Glomerular endothelial cell (primary cell): ENCODE data around the gene PARD3. TPM values are rescaled to one million over a fixed set of nuclear protein-coding genes. Genes with fewer than 3 reads are reported as not detected.

Experiments
- DNase-seq: peaks from one replicate; pipeline ENCODE4 v3.0.0-alpha.2; 2011; ENCODE audit warnings: low read depth, low spot score; ENCODE audit errors: extremely low read depth
- total RNA-seq: library from RNA; depleted of rRNA; stranded (reverse); fragments of >200 nt; gene quantifications from 2 replicates; pipeline ENCODE4 v1.2.3, GENCODE V29; 2015

PARD3 gene
- total RNA-seq, 1 donor from 2014 or later, result 23.0 TPM

- no peak for DNase-seq
Measured at GRCh38 chr10:34698979-34699378, 116.1 kb downstream of the PARD3 start.

GRCh38 chr10:34698248-34698831 is 116.8 kb downstream of the PARD3 start:
- no peak for DNase-seq

- no peak for DNase-seq
Measured at GRCh38 chr10:34697351-34698247, 117.5 kb downstream of the PARD3 start.

GRCh38 chr10:34696423-34696822 is 118.7 kb downstream of the PARD3 start:
- no peak for DNase-seq

- no peak for DNase-seq
Measured at GRCh38 chr10:34690383-34691049, 124.6 kb downstream of the PARD3 start.

- no peak for DNase-seq
Measured at GRCh38 chr10:34689053-34689452, 126.0 kb downstream of the PARD3 start.

- no peak for DNase-seq
Measured at GRCh38 chr10:34687434-34688210, 127.5 kb downstream of the PARD3 start.

- no peak for DNase-seq
Measured at GRCh38 chr10:34682580-34682979, 132.5 kb downstream of the PARD3 start.

- DNase-seq, result no peak
Measured at GRCh38 chr10:34681933-34682332, 133.2 kb downstream of the PARD3 start.

GRCh38 chr10:34679177-34679576 is 135.9 kb downstream of the PARD3 start:
- no peak for DNase-seq

GRCh38 chr10:34677591-34677990 is 137.5 kb downstream of the PARD3 start:
- DNase-seq, result no peak

GRCh38 chr10:34677132-34677531 is 138.0 kb downstream of the PARD3 start:
- no peak for DNase-seq

GRCh38 chr10:34674176-34674575 is 140.9 kb downstream of the PARD3 start:
- no peak for DNase-seq

- DNase-seq, result no peak
Measured at GRCh38 chr10:34670081-34670480, 145.0 kb downstream of the PARD3 start.

GRCh38 chr10:34669079-34669478 is 146.0 kb downstream of the PARD3 start:
- DNase-seq, result no peak

GRCh38 chr10:34667177-34667576 is 147.9 kb downstream of the PARD3 start:
- DNase-seq, result no peak

- peak; percentile 77 for DNase-seq
Measured at GRCh38 chr10:34666008-34666704, 148.9 kb downstream of the PARD3 start.

- no peak for DNase-seq
Measured at GRCh38 chr10:34664706-34665105, 150.4 kb downstream of the PARD3 start.

GRCh38 chr10:34661580-34661979 is 153.5 kb downstream of the PARD3 start:
- DNase-seq, result no peak

- no peak for DNase-seq
Measured at GRCh38 chr10:34658934-34659333, 156.2 kb downstream of the PARD3 start.
